ENCODE results near the gene NCAN. TPM values are rescaled to one million over a fixed set of nuclear protein-coding genes. Genes with fewer than 3 reads are reported as not detected.

NCAN gene
- polyA plus RNA-seq, 1 donor from 2014 or later: 52.1 TPM

- Histone ChIP-seq H3K79me2 (replicated peaks; ENCODE audit: insufficient read depth, low read length) (no peaks in the 10 kb centered on the region), H4K20me1 (ENCODE audit: insufficient read depth) (no peaks in the 10 kb centered on the region), H3K36me3 (ENCODE audit: insufficient read depth, low read length) (no peaks in the 10 kb centered on the region), H3K4me3 (ENCODE audit: low read length) (no peak overlapping the region), H3K9me2 (ENCODE audit: insufficient read depth, low read length) (no peaks in the 10 kb centered on the region), H3K27ac (ENCODE audit: low read length) (no peak overlapping the region), H2AFZ (ENCODE audit: low read depth, low read length) (no peak overlapping the region), H3K27me3 (ENCODE audit: insufficient read depth, low read depth, low read length) (peaks cover 16% of the 10 kb centered on the region), H3K9me3 (ENCODE audit: low read length) (no peaks in the 10 kb centered on the region), H3K9ac (ENCODE audit: low read length) (no peak overlapping the region), H3F3A (ENCODE audit: insufficient read depth, low read length, poor library complexity, severe bottlenecking) (no peaks in the 10 kb centered on the region), H3K4me2 (ENCODE audit: low read length) (no peak overlapping the region)
- TF ChIP-seq TAF1 (IDR thresholded peaks at IDR 0.05; ENCODE audit: low read depth): no peak
- TF ChIP-seq EP300 (conservative IDR thresholded peaks at IDR 0.05; ENCODE audit: poor library complexity, severe bottlenecking): no peak
- TF ChIP-seq POLR2AphosphoS5 (IDR thresholded peaks at IDR 0.05): no peak
- no peak for TF ChIP-seq EZH2 (IDR thresholded peaks at IDR 0.05; ENCODE audit: borderline replicate concordance, insufficient read depth, low read length, poor library complexity, severe bottlenecking)
- TF ChIP-seq CTCF (IDR thresholded peaks at IDR 0.05; ENCODE audit: poor library complexity, severe bottlenecking): no peak
- no peak for TF ChIP-seq SMC3 (conservative IDR thresholded peaks at IDR 0.05; ENCODE audit: poor library complexity)
- TF ChIP-seq MXI1 (conservative IDR thresholded peaks at IDR 0.05; ENCODE audit: poor library complexity, severe bottlenecking): no peak
- no peak for TF ChIP-seq REST (IDR thresholded peaks at IDR 0.05; ENCODE audit: borderline replicate concordance)
- no peak for TF ChIP-seq RAD21 (conservative IDR thresholded peaks at IDR 0.05)
Observed at GRCh38 chr19:19257836-19258588, 46.3 kb downstream of the NCAN start.

- H3K27ac ChIP-seq (ENCODE audit: low read length): no peak overlapping the region
Observed at GRCh38 chr19:19258589-19259338, 47.0 kb downstream of the NCAN start.

More at GRCh38 chr19:19258589-19259338, 47.0 kb downstream of the NCAN start:
- Histone ChIP-seq H3K9me3 (ENCODE audit: low read length) (no peaks in the 10 kb centered on the region), H3K79me2 (replicated peaks; ENCODE audit: insufficient read depth, low read length) (no peaks in the 10 kb centered on the region), H3K27me3 (ENCODE audit: insufficient read depth, low read depth, low read length) (peaks cover 19% of the 10 kb centered on the region), H3K4me3 (ENCODE audit: low read length) (no peak overlapping the region), H4K20me1 (ENCODE audit: insufficient read depth) (no peaks in the 10 kb centered on the region), H2AFZ (ENCODE audit: low read depth, low read length) (no peak overlapping the region), H3K9ac (ENCODE audit: low read length) (no peak overlapping the region), H3F3A (ENCODE audit: insufficient read depth, low read length, poor library complexity, severe bottlenecking) (no peaks in the 10 kb centered on the region), H3K36me3 (ENCODE audit: insufficient read depth, low read length) (no peaks in the 10 kb centered on the region), H3K9me2 (ENCODE audit: insufficient read depth, low read length) (no peaks in the 10 kb centered on the region), H3K4me2 (ENCODE audit: low read length) (no peak overlapping the region)
- no peak for TF ChIP-seq TAF1 (IDR thresholded peaks at IDR 0.05; ENCODE audit: low read depth)
- TF ChIP-seq POLR2AphosphoS5 (IDR thresholded peaks at IDR 0.05): no peak
- TF ChIP-seq EP300 (conservative IDR thresholded peaks at IDR 0.05; ENCODE audit: poor library complexity, severe bottlenecking): no peak
- no peak for TF ChIP-seq MXI1 (conservative IDR thresholded peaks at IDR 0.05; ENCODE audit: poor library complexity, severe bottlenecking)
- TF ChIP-seq REST (IDR thresholded peaks at IDR 0.05; ENCODE audit: borderline replicate concordance): no peak
- no peak for TF ChIP-seq RAD21 (conservative IDR thresholded peaks at IDR 0.05)
- no peak for TF ChIP-seq EZH2 (IDR thresholded peaks at IDR 0.05; ENCODE audit: borderline replicate concordance, insufficient read depth, low read length, poor library complexity, severe bottlenecking)
- no peak for TF ChIP-seq SMC3 (conservative IDR thresholded peaks at IDR 0.05; ENCODE audit: poor library complexity)
- no peak for TF ChIP-seq CTCF (IDR thresholded peaks at IDR 0.05; ENCODE audit: poor library complexity, severe bottlenecking)

Measured in neural cell (in vitro differentiated cells).